GM18517 (cell line): Measurements from ENCODE around the gene SUV39H1.

Source experiments
- ATAC-seq: cut with Tn5 transposase; IDR thresholded peaks from one replicate; pipeline ENCODE4 v1.9.1; 2021; ENCODE audit warnings: mild to moderate bottlenecking, moderate library complexity; ENCODE audit not compliant: unreplicated experiment

Gene SUV39H1

GRCh38 chrX:48754238-48754637 lies 57.7 kb downstream of the SUV39H1 start:
- no peak for ATAC-seq
